GM12873 (cell line): ENCODE data around the gene C16orf54.

Source experiments
- CTCF ChIP-seq: IDR thresholded peaks from 2 replicates; pipeline ENCODE4 v1.5.1; 2012; ENCODE audit warnings: low read depth, mild to moderate bottlenecking, moderate library complexity, low read length, control low read depth; ENCODE audit not compliant: insufficient read depth; ENCODE audit errors: missing control alignments

The C16orf54 gene

DNA sequence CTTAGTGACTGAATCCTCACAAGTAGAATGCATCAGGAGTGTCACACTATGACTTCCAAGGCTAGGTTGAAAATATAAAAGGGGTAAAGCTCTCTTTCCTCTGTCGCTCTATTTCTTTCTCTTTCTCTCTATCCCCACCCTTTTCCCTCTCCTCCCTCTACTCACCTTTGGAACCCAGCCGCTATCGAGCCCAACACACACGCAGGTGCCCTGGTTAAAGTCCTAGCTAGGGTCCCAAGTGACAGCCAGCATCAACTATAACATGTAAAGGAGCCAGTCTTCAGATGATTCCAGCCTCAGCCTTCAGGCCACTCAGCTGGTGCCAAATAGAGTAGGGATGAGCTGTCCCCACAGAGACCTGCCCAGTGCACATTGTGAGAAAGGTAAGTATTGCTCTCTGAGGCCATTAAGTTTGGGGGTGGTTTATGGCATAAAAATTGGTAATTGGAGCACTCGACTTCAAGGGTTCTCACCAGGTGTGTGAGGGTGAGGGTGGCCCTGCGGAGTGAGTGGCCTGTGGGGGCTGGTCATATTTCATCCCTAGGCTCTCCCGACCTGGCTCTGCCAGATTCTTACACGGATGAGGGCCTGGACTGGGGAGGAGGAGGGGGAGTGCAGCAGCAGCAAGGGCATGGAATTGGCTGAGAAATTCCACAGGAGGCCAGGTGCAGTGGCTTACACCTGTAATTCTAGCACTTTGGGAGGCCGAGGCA, 14.9 kb upstream of the C16orf54 start:
- no peak for TF ChIP-seq CTCF

- TF ChIP-seq CTCF, result no peak
Observed at GRCh38 chr16:29757950-29758466, 12.2 kb upstream of the C16orf54 start.

GRCh38 chr16:29756654-29757053, 10.9 kb upstream of the C16orf54 start:
- TF ChIP-seq CTCF, result no peak

DNA sequence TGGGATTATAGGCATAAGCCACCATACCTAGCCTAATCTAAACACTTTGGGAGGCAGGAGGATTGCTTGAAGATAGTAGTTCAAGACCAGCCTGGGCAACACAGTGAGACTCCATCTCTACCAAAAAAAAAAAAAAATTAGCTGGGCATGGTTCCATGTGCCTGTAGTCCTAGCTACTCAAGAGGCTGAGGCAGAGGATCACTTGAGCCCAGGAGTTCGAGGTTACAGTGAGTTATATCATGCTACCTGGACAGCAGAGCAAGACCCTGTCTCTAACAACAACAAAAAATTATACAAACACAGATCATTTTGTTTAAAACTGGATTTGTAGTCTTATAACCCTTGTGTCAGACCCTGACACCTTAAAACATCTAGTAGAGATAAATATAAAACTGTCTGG, 7.7 kb upstream of the C16orf54 start:
- TF ChIP-seq CTCF, result no peak

DNA sequence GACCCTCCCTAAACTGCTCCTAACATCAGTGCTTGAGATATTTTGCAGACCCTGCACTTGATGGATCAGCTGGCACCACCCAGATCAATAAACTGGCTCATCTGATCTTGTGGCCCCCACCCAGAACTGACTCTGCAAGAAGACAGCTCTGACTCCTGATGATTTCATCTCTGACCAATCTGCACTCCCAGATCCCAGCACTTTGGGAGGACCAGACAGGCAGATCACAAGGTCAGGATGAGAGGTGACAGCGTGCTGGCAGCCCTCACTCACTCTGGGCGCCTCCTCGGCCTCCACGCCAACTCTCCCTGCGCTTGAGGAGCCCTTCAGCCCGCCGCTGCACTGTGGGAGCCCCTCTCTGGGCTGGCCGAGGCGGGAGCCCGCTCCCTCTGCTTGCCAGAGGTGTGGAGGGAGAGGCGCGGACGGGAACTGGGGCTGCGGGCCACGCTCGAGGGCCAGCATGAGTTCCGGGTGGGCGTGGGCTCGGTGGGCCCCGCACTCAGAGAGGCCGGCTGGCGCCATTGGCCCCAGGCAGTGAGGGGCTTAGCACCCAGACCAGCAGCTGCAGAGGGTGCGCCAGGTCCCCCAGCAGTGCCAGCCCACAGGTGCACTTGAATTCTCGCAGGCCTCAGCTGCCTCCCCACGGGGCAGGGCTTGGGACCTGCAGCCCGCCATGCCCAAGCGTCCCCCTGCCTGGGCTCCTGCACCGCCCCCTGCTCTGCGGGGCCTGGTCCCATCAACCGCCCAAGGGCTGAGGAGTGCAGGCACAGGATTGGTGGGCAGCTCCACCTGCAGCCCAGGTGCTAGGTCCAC, 2.4 kb upstream of the C16orf54 start:
- no peak for TF ChIP-seq CTCF

DNA sequence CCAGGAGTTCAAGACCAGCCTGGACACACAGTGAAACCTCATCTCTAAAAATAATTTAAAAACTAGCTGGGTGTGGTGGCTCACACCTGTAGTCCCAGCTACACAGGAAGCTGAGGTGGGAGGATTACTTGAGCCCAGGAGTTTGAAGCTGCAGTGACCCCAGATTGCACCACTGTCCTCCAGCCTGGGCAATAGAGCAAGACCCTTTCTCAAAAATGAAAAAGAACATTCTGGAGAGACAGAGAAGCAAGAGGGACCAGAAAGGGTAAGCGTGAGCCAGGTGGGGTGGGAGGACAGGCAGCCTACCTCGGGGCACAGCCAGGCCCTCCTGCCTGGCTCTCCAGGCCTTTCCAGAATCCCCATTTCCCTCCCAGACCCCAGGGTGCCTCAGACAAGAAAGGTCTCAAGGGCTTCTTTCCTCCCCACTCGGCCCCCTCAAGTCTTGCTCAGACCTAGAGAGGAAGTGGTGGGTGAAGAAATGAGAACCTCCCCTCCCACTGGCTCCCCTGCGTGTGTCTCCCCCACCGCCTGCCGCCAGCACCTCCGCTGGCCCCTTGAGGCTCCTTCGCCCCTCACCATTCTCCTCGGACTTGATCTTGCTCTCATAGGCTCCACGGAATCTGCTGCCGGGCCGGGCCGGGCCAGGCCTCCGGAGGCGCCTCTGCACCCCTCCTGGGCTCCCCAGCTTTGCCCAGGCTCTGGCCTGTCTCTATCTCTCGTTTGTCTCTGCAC, 503 bp downstream of the C16orf54 start:
- TF ChIP-seq CTCF, result no peak

DNA sequence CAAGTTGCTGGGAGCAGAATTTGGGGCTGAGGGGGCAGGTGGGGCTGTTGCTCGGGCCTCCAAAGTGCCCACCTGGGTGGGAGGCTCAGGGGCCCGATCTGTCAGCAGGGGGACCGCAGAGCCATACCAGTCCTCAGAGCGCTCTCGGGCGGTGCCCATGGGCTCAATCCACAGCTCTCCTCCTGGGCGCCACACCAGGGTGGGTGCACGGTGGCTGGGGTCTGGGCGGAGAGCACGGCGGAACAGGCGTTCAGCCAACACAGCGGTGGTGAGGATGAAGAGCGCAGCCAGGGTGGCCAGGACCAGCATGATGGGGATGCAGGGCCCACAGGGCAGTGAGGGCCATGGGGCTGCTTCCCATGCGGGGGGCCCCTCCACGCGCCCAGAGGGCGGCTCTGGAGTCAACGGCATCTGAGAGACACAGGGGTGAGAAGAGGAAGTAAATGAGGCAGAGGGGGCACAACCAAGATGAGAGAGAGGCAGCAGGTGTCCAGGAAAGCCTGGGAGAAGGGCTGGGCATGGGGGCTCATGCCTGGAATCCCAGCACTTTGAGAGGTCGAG, 1.2 kb downstream of the C16orf54 start:
- no peak for TF ChIP-seq CTCF
